Neuronal stem cell (in vitro differentiated cells): ENCODE results near the gene CENPC.

ENCODE experiments used
- DNase-seq: peaks from one replicate; pipeline ENCODE4 v3.0.0-alpha.2; 2013; ENCODE audit warnings: low spot score
- H2AFZ ChIP-seq: one replicate; pipeline ENCODE4 v1.6.1; 2013; ENCODE audit warnings: mild to moderate bottlenecking, low read length, inconsistent platforms
- H2AK5ac ChIP-seq: 2 replicates; pipeline ENCODE4 v1.6.1; 2013; ENCODE audit warnings: low read depth, mild to moderate bottlenecking, inconsistent platforms, low read length, moderate library complexity, mixed read lengths
- H2BK120ac ChIP-seq: 2 replicates; pipeline ENCODE4 v1.6.1; 2013; ENCODE audit warnings: low read depth, mild to moderate bottlenecking, inconsistent platforms, low read length, moderate library complexity, mixed read lengths
- H2BK12ac ChIP-seq: one replicate; pipeline ENCODE4 v1.6.1; 2013; ENCODE audit warnings: low read length, inconsistent platforms
- H2BK15ac ChIP-seq: 2 replicates; pipeline ENCODE4 v1.6.1; 2013; ENCODE audit warnings: mild to moderate bottlenecking, low read length, inconsistent platforms, mixed read lengths
- H2BK5ac ChIP-seq: one replicate; pipeline ENCODE4 v1.6.1; 2013; ENCODE audit warnings: inconsistent platforms, mild to moderate bottlenecking, low read length, moderate library complexity
- H3K14ac ChIP-seq: one replicate; pipeline ENCODE4 v1.6.1; 2013; ENCODE audit warnings: low read length, inconsistent platforms
- H3K18ac ChIP-seq: 2 replicates; pipeline ENCODE4 v1.6.1; 2013; ENCODE audit warnings: low read length, inconsistent platforms
- H3K23ac ChIP-seq: 2 replicates; pipeline ENCODE4 v1.6.1; 2013; ENCODE audit warnings: low read depth, mild to moderate bottlenecking, mixed read lengths, low read length, inconsistent platforms; ENCODE audit not compliant: poor library complexity
- H3K27ac ChIP-seq: replicated peaks from 3 replicates; pipeline ENCODE4 v1.5.1; 2013; ENCODE audit warnings: low read length, inconsistent platforms
- H3K27me3 ChIP-seq, 3 experiments: 2 replicates each; pipeline ENCODE4 v1.6.1; 2013; ENCODE audit warnings: low read length in 3 of 3, mild to moderate bottlenecking in 2 of 3, inconsistent platforms in 1 of 3, low read depth in 1 of 3, mixed read lengths in 1 of 3, moderate library complexity in 1 of 3; ENCODE audit not compliant: control insufficient read depth in 3 of 3, insufficient read depth in 3 of 3
- H3K36me3 ChIP-seq, 2 donors: replicated peaks in 1 of 2; 2 replicates each; pipeline ENCODE4 v1.6.1; 2013; ENCODE audit warnings: low read length in 2 of 2; ENCODE audit not compliant: control insufficient read depth in 2 of 2, insufficient read depth in 2 of 2
- H3K4ac ChIP-seq: 2 replicates; pipeline ENCODE4 v1.6.1; 2013; ENCODE audit warnings: inconsistent platforms, mild to moderate bottlenecking, low read length, moderate library complexity
- H3K4me1 ChIP-seq, 2 donors: 1 replicate in 1 of 2; 2 replicates in 1 of 2; pipeline ENCODE4 v1.6.1; 2013; ENCODE audit warnings: low read length in 2 of 2, low read depth in 1 of 2; ENCODE audit not compliant: control insufficient read depth in 2 of 2, insufficient read depth in 1 of 2
- H3K4me2 ChIP-seq: one replicate; pipeline ENCODE4 v1.6.1; 2013; ENCODE audit warnings: mild to moderate bottlenecking, low read length, inconsistent platforms; ENCODE audit not compliant: insufficient read depth, poor library complexity, severe bottlenecking
- H3K4me3 ChIP-seq, 2 donors: 2 replicates each; pipeline ENCODE4 v1.5.1; 2013; ENCODE audit warnings: low read length in 2 of 2, mild to moderate bottlenecking in 2 of 2, inconsistent platforms in 1 of 2, moderate library complexity in 1 of 2
- H3K79me1 ChIP-seq: one replicate; pipeline ENCODE4 v1.6.1; 2013; ENCODE audit warnings: low read depth, mild to moderate bottlenecking, inconsistent platforms, low read length, moderate library complexity
- H3K9ac ChIP-seq: one replicate; pipeline ENCODE4 v1.6.1; 2013; ENCODE audit warnings: mild to moderate bottlenecking, low read depth, low read length, inconsistent platforms; ENCODE audit not compliant: poor library complexity
- H3K9me3 ChIP-seq, 2 donors: replicated peaks in 1 of 2; 2 replicates each; pipeline versions ENCODE3 to v1.6.1; 2013; ENCODE audit warnings: low read length in 2 of 2, mild to moderate bottlenecking in 2 of 2, inconsistent platforms in 1 of 2, low read depth in 1 of 2, mixed read lengths in 1 of 2, moderate library complexity in 1 of 2; ENCODE audit not compliant: control insufficient read depth in 2 of 2, insufficient read depth in 1 of 2
- H4K8ac ChIP-seq: one replicate; pipeline ENCODE4 v1.6.1; 2013; ENCODE audit warnings: low read depth, mild to moderate bottlenecking, inconsistent platforms, low read length, moderate library complexity
- H4K91ac ChIP-seq: one replicate; pipeline ENCODE4 v1.6.1; 2013; ENCODE audit warnings: low read length, low read depth, mild to moderate bottlenecking, inconsistent platforms; ENCODE audit not compliant: poor library complexity
- WGBS, 2 donors: extraction: QIAGEN DNeasy Blood & Tissue Kit; methylation state at CpG; one replicate each; pipeline ENCODE4 v1.1.7; 2013; ENCODE audit warnings: missing lambda C conversion rate in 2 of 2, mixed read lengths in 1 of 2; ENCODE audit not compliant: insufficient read length in 2 of 2, insufficient replicate concordance in 1 of 2; ENCODE audit errors: extremely low coverage in 2 of 2; 5-methylcytosine and 5-hydroxymethylcytosine counted together

The CENPC gene

DNA sequence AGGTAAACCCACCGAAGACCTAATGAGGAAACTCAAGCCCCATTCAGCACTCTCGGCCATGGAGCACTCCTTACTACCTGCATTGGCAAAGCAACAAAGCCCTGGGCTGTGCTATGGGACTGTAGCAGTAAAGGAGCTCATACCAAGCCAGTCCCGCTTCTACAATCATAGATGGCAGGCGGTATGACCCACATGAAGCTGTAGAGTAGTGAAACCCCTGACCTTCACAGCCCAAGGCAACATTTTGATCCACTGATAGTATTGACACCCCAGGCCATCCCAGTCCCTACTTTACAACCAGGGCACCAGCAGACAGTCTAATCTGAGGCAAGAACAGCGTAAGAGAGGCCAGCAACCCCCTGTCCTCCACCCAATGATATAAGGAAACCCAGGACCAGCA lies 25.2 kb downstream of the CENPC start:
- Histone ChIP-seq H4K91ac (no peak overlapping the region), H3K36me3 (peaks cover 2 to 70% of the 10 kb centered on the region in 2 donors), H2BK120ac (no peak overlapping the region), H3K27me3 (no peaks in the 10 kb centered on the region), H3K4me2 (no peak overlapping the region), H3K9ac (no peak overlapping the region), H2AK5ac (no peak overlapping the region), H3K18ac (no peak overlapping the region), H3K4ac (no peak overlapping the region), H3K14ac (no peak overlapping the region), H4K8ac (no peak overlapping the region), H3K23ac (no peak overlapping the region), H2BK5ac (no peak overlapping the region), H3K9me3 (no peaks in the 10 kb centered on the region), H3K79me1 (peaks cover 6% of the 10 kb centered on the region), H3K4me3 (no peak overlapping the region), H3K27ac (no peak overlapping the region), H3K4me1 (no peaks in the 10 kb centered on the region), H2AFZ (no peak overlapping the region), H2BK15ac (no peak overlapping the region), H2BK12ac (no peak overlapping the region)
- WGBS, 2 donors, result no CpG with 5 or more reads among the region's 5 CpGs
- no peak for DNase-seq

DNA sequence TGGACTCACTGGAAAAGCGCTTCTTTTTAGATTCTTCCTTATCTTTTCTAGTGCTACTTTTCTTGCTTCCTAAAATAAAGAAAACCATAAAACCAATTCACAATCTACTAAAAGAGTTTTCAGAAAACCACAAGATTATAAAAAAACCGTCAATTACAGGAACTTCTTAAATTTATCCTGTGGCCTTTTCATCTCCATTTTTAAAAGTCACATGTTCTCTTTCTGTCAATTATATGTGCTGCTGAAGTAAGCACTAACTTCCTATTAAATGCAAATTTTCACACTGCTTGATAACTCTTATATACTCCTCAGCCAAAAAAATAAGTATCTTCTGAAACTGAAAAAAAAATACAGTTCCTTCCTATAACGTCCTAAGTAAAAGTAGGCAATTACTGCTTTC lies 32.8 kb downstream of the CENPC start:
- no peak overlapping the region for H3K4me2 ChIP-seq
- H3K4me3 ChIP-seq, result no peak overlapping the region
- no peak overlapping the region for H3K23ac ChIP-seq
- no peak for DNase-seq
- no peaks in the 10 kb centered on the region for H3K4me1 ChIP-seq
- H4K91ac ChIP-seq, result no peak overlapping the region
- no peak overlapping the region for H2BK5ac ChIP-seq
- H2AK5ac ChIP-seq, result no peak overlapping the region
- H3K27me3 ChIP-seq, result peaks cover 0 to 1% (median 0%) of the 10 kb centered on the region in 3 experiments
- no CpG with 5 or more reads among the region's 3 CpGs for WGBS, 2 donors
- H2BK12ac ChIP-seq, result no peak overlapping the region
- H2BK120ac ChIP-seq, result no peak overlapping the region
- no peak overlapping the region for H3K9ac ChIP-seq
- no peaks in the 10 kb centered on the region for H3K9me3 ChIP-seq
- no peak overlapping the region for H3K18ac ChIP-seq
- no peak overlapping the region for H3K4ac ChIP-seq
- H3K14ac ChIP-seq, result no peak overlapping the region
- H3K27ac ChIP-seq, result no peak overlapping the region
- no peak overlapping the region for H4K8ac ChIP-seq
- no peaks in the 10 kb centered on the region for H3K79me1 ChIP-seq
- H2AFZ ChIP-seq, result no peak overlapping the region
- H2BK15ac ChIP-seq, result no peak overlapping the region
- peaks cover 7 to 92% of the 10 kb centered on the region in 2 donors for H3K36me3 ChIP-seq

DNA sequence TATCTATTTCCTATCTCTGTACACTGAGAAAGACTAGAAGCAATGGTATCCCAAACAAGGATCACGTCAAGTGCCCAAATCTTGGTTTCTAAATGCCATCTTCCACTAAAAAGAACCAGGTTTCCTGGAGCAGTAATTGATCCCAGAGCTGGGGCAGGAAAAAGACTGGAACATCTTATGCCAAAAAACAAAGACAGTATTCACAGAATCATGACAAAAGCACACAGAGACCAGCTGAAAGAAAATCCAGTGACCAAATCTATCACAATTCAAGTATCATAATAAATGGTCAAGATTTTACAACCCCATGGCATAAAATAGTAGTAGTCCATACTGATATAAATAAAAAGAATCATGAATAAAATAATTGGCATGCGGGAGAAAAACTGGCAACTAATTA lies 44.9 kb downstream of the CENPC start:
- no peak overlapping the region for H3K27ac ChIP-seq
- peaks cover 0 to 89% of the 10 kb centered on the region in 2 donors for H3K36me3 ChIP-seq
- no peak overlapping the region for H4K8ac ChIP-seq
- H2AFZ ChIP-seq, result no peak overlapping the region
- no peaks in the 10 kb centered on the region for H3K9me3 ChIP-seq
- H3K79me1 ChIP-seq, result no peaks in the 10 kb centered on the region
- no peak overlapping the region for H2AK5ac ChIP-seq
- H2BK15ac ChIP-seq, result no peak overlapping the region
- no peaks in the 10 kb centered on the region for H3K27me3 ChIP-seq
- H2BK120ac ChIP-seq, result no peak overlapping the region
- H2BK5ac ChIP-seq, result no peak overlapping the region
- DNase-seq, result no peak
- H3K4me1 ChIP-seq, result no peaks in the 10 kb centered on the region
- no peak overlapping the region for H3K14ac ChIP-seq
- no peak overlapping the region for H3K4me3 ChIP-seq
- no peak overlapping the region for H4K91ac ChIP-seq
- no peak overlapping the region for H3K23ac ChIP-seq
- no peak overlapping the region for H3K18ac ChIP-seq
- H3K4me2 ChIP-seq, result no peak overlapping the region
- no peak overlapping the region for H3K9ac ChIP-seq
- no peak overlapping the region for H3K4ac ChIP-seq
- no peak overlapping the region for H2BK12ac ChIP-seq
- WGBS, 2 donors, result no CpG with 5 or more reads among the region's 2 CpGs

- Histone ChIP-seq H3K14ac (no peak overlapping the region), H3K23ac (no peak overlapping the region), H3K4me1 (no peaks in the 10 kb centered on the region), H2AFZ (no peak overlapping the region), H3K9ac (no peak overlapping the region), H2BK5ac (no peak overlapping the region), H2AK5ac (no peak overlapping the region), H3K4me3 (no peak overlapping the region), H2BK120ac (no peak overlapping the region), H3K4me2 (no peak overlapping the region), H2BK15ac (no peak overlapping the region), H3K4ac (no peak overlapping the region), H3K18ac (no peak overlapping the region), H3K27ac (no peak overlapping the region), H3K9me3 (no peaks in the 10 kb centered on the region), H3K27me3 (no peaks in the 10 kb centered on the region), H3K36me3 (peaks cover 0 to 89% of the 10 kb centered on the region in 2 donors), H2BK12ac (no peak overlapping the region), H4K91ac (no peak overlapping the region), H4K8ac (no peak overlapping the region), H3K79me1 (no peaks in the 10 kb centered on the region)
- no peak for DNase-seq
- no CpG with 5 or more reads among the region's 2 CpGs for WGBS, 2 donors
These were observed 45.5 kb downstream of the CENPC start for GRCh38 chr4:67499799-67500198.
